OCI-LY7 (cell line): ENCODE results near the gene DNAL4. TPM values are rescaled to one million over a fixed set of nuclear protein-coding genes. Genes with fewer than 3 reads are reported as not detected.

Experiments
- BruUV-seq: library from RNA; stranded (reverse); fragments of 400-500 nt; replicated peaks from 2 replicates; lab custom pipeline; 2021; lab: Mats Ljungman, UMichigan
- CTCF ChIA-PET: fragments of 300-600 bp; sonication (Branson Sonifier 250); formaldehyde crosslinking; loops from one replicate; lab custom pipeline; 2022; ENCODE audit warnings: antibody characterized with exemption; ENCODE audit not compliant: unreplicated experiment; lab: Charles Lee
- POLR2A ChIA-PET: fragments of 300-600 bp; sonication (Branson Sonifier 250); formaldehyde crosslinking; loops from one replicate; lab custom pipeline; 2022; ENCODE audit warnings: antibody characterized with exemption; lab: Charles Lee
- DNase-seq: peaks from one replicate; pipeline ENCODE4 v3.0.0-alpha.2; 2015; ENCODE audit warnings: low spot score
- H2AFZ ChIP-seq: fragments of 200-600 bp; sonication (generic), shearing (Covaris generic); 2 replicates; pipeline ENCODE4 v1.6.1; 2014; ENCODE audit warnings: mild to moderate bottlenecking, antibody characterized with exemption, low read length, moderate library complexity
- H3K27ac ChIP-seq: fragments of 200-600 bp; sonication (generic); 2 replicates; pipeline ENCODE4 v1.5.1; 2014; ENCODE audit warnings: mixed run types, low read depth, mild to moderate bottlenecking, moderate library complexity, low read length, inconsistent platforms; ENCODE audit not compliant: poor library complexity, severe bottlenecking
- H3K36me3 ChIP-seq: fragments of 200-600 bp; sonication (generic); 2 replicates; pipeline ENCODE4 v1.6.1; 2014; ENCODE audit warnings: mild to moderate bottlenecking, antibody characterized with exemption, low read length, moderate library complexity, mixed read lengths; ENCODE audit not compliant: insufficient read depth
- H3K4me1 ChIP-seq: fragments of 200-600 bp; sonication (generic); 2 replicates; pipeline ENCODE4 v1.5.1; 2014; ENCODE audit warnings: mild to moderate bottlenecking, low read length; ENCODE audit not compliant: insufficient read depth, poor library complexity, severe bottlenecking
- H3K4me2 ChIP-seq: fragments of 200-600 bp; sonication (generic); 2 replicates; pipeline ENCODE4 v1.6.1; 2014; ENCODE audit warnings: mild to moderate bottlenecking, low read length
- H3K4me3 ChIP-seq: fragments of 200-600 bp; sonication (generic); 2 replicates; pipeline ENCODE4 v1.5.1; 2014; ENCODE audit warnings: mild to moderate bottlenecking, low read depth, low read length; ENCODE audit not compliant: poor library complexity, severe bottlenecking
- H3K79me2 ChIP-seq: fragments of 200-600 bp; sonication (generic); 2 replicates; pipeline ENCODE4 v1.6.1; 2016; ENCODE audit warnings: low read depth, mild to moderate bottlenecking, low read length, moderate library complexity, mixed read lengths; ENCODE audit not compliant: insufficient read depth
- H3K9me2 ChIP-seq: fragments of 200-600 bp; sonication (generic); 2 replicates; pipeline ENCODE4 v1.6.1; 2016; ENCODE audit warnings: mild to moderate bottlenecking, low read length, mixed read lengths; ENCODE audit not compliant: insufficient read depth
- H3K9me3 ChIP-seq: fragments of 200-600 bp; sonication (generic); 2 replicates; pipeline ENCODE4 v1.6.1; 2014; ENCODE audit warnings: mild to moderate bottlenecking, mixed run types, low read length, mixed read lengths
- H4K20me1 ChIP-seq: fragments of 200-600 bp; sonication (generic); 2 replicates; pipeline ENCODE4 v1.6.1; 2014; ENCODE audit warnings: mild to moderate bottlenecking, antibody characterized with exemption, low read length, moderate library complexity, mixed read lengths; ENCODE audit not compliant: insufficient read depth
- CTCF ChIP-seq: fragments of 200-600 bp; sonication (generic); conservative IDR thresholded peaks from 2 replicates; pipeline ENCODE4 v1.5.1; 2014; ENCODE audit warnings: mild to moderate bottlenecking, antibody characterized with exemption, low read length, moderate library complexity, mixed read lengths
- EZH2phosphoT487 ChIP-seq: fragments of 200-600 bp; sonication (generic); IDR thresholded peaks from 2 replicates; pipeline ENCODE4 v1.6.1; 2018; ENCODE audit warnings: low read depth, borderline replicate concordance, mild to moderate bottlenecking, mixed run types, antibody characterized with exemption, low read length, moderate library complexity, mixed read lengths
- intact Hi-C: fragments of 100-400 bp; cut with micrococcal nuclease; formaldehyde crosslinking; loops from one replicate; pipeline ENCODE4 v1.10.0; 2022; ENCODE audit not compliant: unreplicated experiment
- total RNA-seq, 2 experiments: library from RNA; depleted of rRNA in 1 of 2; stranded (reverse); fragments of >200 nt in 1 of 2; shearing (Covaris generic) in 1 of 2; gene quantifications; 2 replicates each; pipeline ENCODE4 v1.2.3, GENCODE V29; 2014 to 2022

DNAL4 gene
- total RNA-seq, 2 experiments from 2014 or later: 6.6 to 7.1 TPM

GRCh38 chr22:38767313-38767712, 26.6 kb downstream of the DNAL4 start:
- Histone ChIP-seq H3K4me2 (no peak overlapping the region), H3K9me3 (no peaks in the 10 kb centered on the region), H3K4me3 (no peak overlapping the region), H3K9me2 (no peaks in the 10 kb centered on the region), H3K79me2 (no peaks in the 10 kb centered on the region), H3K36me3 (no peaks in the 10 kb centered on the region), H2AFZ (no peak overlapping the region), H3K4me1 (no peaks in the 10 kb centered on the region), H3K27ac (no peak overlapping the region), H4K20me1 (no peaks in the 10 kb centered on the region)
- intact Hi-C loops: loop anchor here (5.0 kb wide), 2 partner anchors 90 to 355 kb away; no protein-coding TSS in a partner anchor
- TF ChIP-seq CTCF: no peak
- TF ChIP-seq EZH2phosphoT487: no peak
- no TSS peak for BruUV-seq
- POLR2A ChIA-PET: no interaction called here
- CTCF ChIA-PET: no interaction called here
- no peak for DNase-seq

GRCh38 chr22:38766076-38766777, 27.7 kb downstream of the DNAL4 start:
- Histone ChIP-seq H3K4me2 (no peak overlapping the region), H3K4me1 (no peaks in the 10 kb centered on the region), H4K20me1 (no peaks in the 10 kb centered on the region), H2AFZ (no peak overlapping the region), H3K27ac (no peak overlapping the region), H3K79me2 (no peaks in the 10 kb centered on the region), H3K9me2 (no peaks in the 10 kb centered on the region), H3K36me3 (no peaks in the 10 kb centered on the region), H3K9me3 (no peaks in the 10 kb centered on the region), H3K4me3 (no peak overlapping the region)
- TF ChIP-seq CTCF (peak; percentile 82), EZH2phosphoT487 (no peak)
- BruUV-seq: no TSS peak
- ChIA-PET POLR2A (no interaction called here), CTCF (no interaction called here)
- DNase-seq: peak; percentile 26
- intact Hi-C loops: loop anchor here (5.0 kb wide), 2 partner anchors 91 to 356 kb away; no protein-coding TSS in a partner anchor

GRCh38 chr22:38762551-38762983, 31.4 kb downstream of the DNAL4 start:
- H3K4me3 ChIP-seq: no peak overlapping the region
- TF ChIP-seq EZH2phosphoT487: no peak
- no peak for TF ChIP-seq CTCF
- H3K9me3 ChIP-seq: no peaks in the 10 kb centered on the region
- H4K20me1 ChIP-seq: no peaks in the 10 kb centered on the region
- no peak overlapping the region for H3K27ac ChIP-seq
- H3K79me2 ChIP-seq: no peaks in the 10 kb centered on the region
- no peaks in the 10 kb centered on the region for H3K9me2 ChIP-seq
- CTCF ChIA-PET: no interaction called here
- H2AFZ ChIP-seq: no peak overlapping the region
- intact Hi-C loops: no loop called here
- no TSS peak for BruUV-seq
- H3K36me3 ChIP-seq: no peaks in the 10 kb centered on the region
- POLR2A ChIA-PET: no interaction called here
- no peak for DNase-seq
- no peak overlapping the region for H3K4me2 ChIP-seq
- H3K4me1 ChIP-seq: peaks cover 11% of the 10 kb centered on the region
